HFFc6 (cell line): Measurements from ENCODE around the gene RANBP1. TPM values are rescaled to one million over a fixed set of nuclear protein-coding genes. Genes with fewer than 3 reads are reported as not detected.

Experiments used
- DNase-seq: peaks from one replicate; pipeline ENCODE4 v3.0.0-alpha.2; 2018
- H3K27ac Mint-ChIP-seq: 2 replicates; pipeline ENCODE4 v1.8.0; 2020; ENCODE audit warnings: mild to moderate bottlenecking, mixed read lengths
- H3K27me3 Mint-ChIP-seq: 2 replicates; pipeline ENCODE4 v1.8.0; 2021; ENCODE audit warnings: mild to moderate bottlenecking, moderate library complexity, mixed read lengths; ENCODE audit not compliant: insufficient read depth
- H3K36me3 Mint-ChIP-seq: 2 replicates; pipeline ENCODE4 v1.8.0; 2021; ENCODE audit warnings: low read depth, mixed read lengths
- H3K4me1 Mint-ChIP-seq: 2 replicates; pipeline ENCODE4 v1.8.0; 2020; ENCODE audit warnings: low read depth, mixed read lengths
- H3K4me3 Mint-ChIP-seq: 2 replicates; pipeline ENCODE4 v1.8.0; 2020; ENCODE audit warnings: mild to moderate bottlenecking, moderate library complexity, mixed read lengths
- H3K9me3 Mint-ChIP-seq: 2 replicates; pipeline ENCODE4 v1.8.0; 2020; ENCODE audit warnings: mild to moderate bottlenecking, mixed read lengths
- total RNA-seq, 6 experiments: library from RNA; stranded (reverse); fragmentation: NEBNext Ultra II Directional; extraction: Animal tissue kit (Norgen Biotek cat#: 25700); gene quantifications; 2 replicates in 1 of 6; 3 replicates in 5 of 6; pipeline ENCODE4 v1.2.3, GENCODE V29; 2021
- TF ChIP-seq, protein P1 (sequence below): fragments of 200-600 bp; sonication (generic); IDR thresholded peaks from 2 replicates; pipeline ENCODE4 v1.5.0; 2021; ENCODE audit warnings: antibody characterized with exemption, mild to moderate bottlenecking

The RANBP1 gene
- total RNA-seq, 6 experiments from 2014 or later: 177 to 231 (median 226) TPM

DNA sequence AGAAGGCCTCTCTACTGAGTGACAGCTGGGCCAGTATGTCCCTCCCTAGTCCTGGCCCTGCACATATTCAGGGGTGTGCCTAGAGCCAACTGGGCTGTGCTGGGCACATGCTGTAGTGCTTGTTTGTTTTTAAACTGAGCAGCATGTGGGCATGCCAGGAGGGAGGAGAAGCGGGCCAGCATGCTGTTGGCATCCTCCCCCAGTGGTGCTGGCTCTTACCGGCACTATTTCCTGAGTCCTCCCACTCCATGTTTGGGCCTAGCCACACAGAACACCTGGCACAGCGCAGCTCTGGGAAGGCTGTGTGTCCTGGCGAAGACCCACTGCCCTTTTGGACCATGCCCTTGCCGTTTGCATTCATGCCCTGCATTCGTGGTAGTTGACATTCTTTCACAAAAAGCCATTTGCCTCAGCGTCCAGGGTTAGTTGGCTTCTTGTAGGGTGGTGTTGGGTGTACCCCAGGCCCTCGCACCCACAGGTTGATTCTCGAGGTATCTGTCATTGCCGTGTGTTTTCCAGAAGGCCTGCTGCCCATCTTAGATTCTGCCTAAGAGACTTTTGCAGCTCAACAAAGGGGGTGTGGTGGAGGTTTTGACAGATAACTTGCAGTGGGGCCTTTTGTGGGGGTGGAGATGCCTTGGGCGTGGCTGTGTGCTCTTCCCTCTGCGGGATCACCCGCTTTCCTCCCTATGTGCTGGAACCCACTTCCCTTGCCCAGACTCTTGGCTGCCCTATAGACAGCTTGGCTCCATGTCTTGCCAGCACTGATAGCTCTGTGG is 22.3 kb upstream of the RANBP1 start:
- no peak overlapping the region for H3K4me3 Mint-ChIP-seq
- no peaks in the 10 kb centered on the region for H3K9me3 Mint-ChIP-seq
- TF ChIP-seq, protein P1, sequence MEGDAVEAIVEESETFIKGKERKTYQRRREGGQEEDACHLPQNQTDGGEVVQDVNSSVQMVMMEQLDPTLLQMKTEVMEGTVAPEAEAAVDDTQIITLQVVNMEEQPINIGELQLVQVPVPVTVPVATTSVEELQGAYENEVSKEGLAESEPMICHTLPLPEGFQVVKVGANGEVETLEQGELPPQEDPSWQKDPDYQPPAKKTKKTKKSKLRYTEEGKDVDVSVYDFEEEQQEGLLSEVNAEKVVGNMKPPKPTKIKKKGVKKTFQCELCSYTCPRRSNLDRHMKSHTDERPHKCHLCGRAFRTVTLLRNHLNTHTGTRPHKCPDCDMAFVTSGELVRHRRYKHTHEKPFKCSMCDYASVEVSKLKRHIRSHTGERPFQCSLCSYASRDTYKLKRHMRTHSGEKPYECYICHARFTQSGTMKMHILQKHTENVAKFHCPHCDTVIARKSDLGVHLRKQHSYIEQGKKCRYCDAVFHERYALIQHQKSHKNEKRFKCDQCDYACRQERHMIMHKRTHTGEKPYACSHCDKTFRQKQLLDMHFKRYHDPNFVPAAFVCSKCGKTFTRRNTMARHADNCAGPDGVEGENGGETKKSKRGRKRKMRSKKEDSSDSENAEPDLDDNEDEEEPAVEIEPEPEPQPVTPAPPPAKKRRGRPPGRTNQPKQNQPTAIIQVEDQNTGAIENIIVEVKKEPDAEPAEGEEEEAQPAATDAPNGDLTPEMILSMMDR: no peak
- no peak for DNase-seq
- H3K27ac Mint-ChIP-seq: no peak overlapping the region
- H3K36me3 Mint-ChIP-seq: peaks cover 66% of the 10 kb centered on the region
- no peaks in the 10 kb centered on the region; the same call in 1 of the 2 replicates for H3K27me3 Mint-ChIP-seq
- H3K4me1 Mint-ChIP-seq: peaks cover 19% of the 10 kb centered on the region

- TF ChIP-seq, protein P1: no peak; the same call in 1 of the 2 replicates
- Mint-ChIP-seq H3K4me3 (no peak overlapping the region), H3K27me3 (no peaks in the 10 kb centered on the region; the same call in 1 of the 2 replicates), H3K4me1 (peaks cover 16% of the 10 kb centered on the region), H3K9me3 (no peaks in the 10 kb centered on the region), H3K36me3 (peaks cover 73% of the 10 kb centered on the region), H3K27ac (no peak overlapping the region)
- DNase-seq: no peak
Measured at GRCh38 chr22:20094197-20094807, 21.6 kb upstream of the RANBP1 start.

GRCh38 chr22:20095521-20095920 is 20.4 kb upstream of the RANBP1 start:
- no peaks in the 10 kb centered on the region for H3K9me3 Mint-ChIP-seq
- no peak for DNase-seq
- no peaks in the 10 kb centered on the region; the same call in 1 of the 2 replicates for H3K27me3 Mint-ChIP-seq
- H3K27ac Mint-ChIP-seq: no peak overlapping the region
- TF ChIP-seq, protein P1: no peak
- peaks cover 4% of the 10 kb centered on the region for H3K4me1 Mint-ChIP-seq
- no peak overlapping the region for H3K4me3 Mint-ChIP-seq
- peaks cover 73% of the 10 kb centered on the region for H3K36me3 Mint-ChIP-seq

GRCh38 chr22:20096574-20097420 is 19.1 kb upstream of the RANBP1 start:
- H3K4me1 Mint-ChIP-seq: no peaks in the 10 kb centered on the region
- peaks cover 3% of the 10 kb centered on the region; the same call in 1 of the 2 replicates for H3K27me3 Mint-ChIP-seq
- H3K27ac Mint-ChIP-seq: no peak overlapping the region
- no peaks in the 10 kb centered on the region for H3K9me3 Mint-ChIP-seq
- H3K36me3 Mint-ChIP-seq: peaks cover 65% of the 10 kb centered on the region
- H3K4me3 Mint-ChIP-seq: no peak overlapping the region
- no peak for DNase-seq
- TF ChIP-seq, protein P1: no peak

GRCh38 chr22:20099099-20099711 is 16.7 kb upstream of the RANBP1 start:
- H3K36me3 Mint-ChIP-seq: peaks cover 53% of the 10 kb centered on the region
- H3K27me3 Mint-ChIP-seq: peaks cover 3% of the 10 kb centered on the region; the same call in 1 of the 2 replicates
- no peaks in the 10 kb centered on the region for H3K4me1 Mint-ChIP-seq
- H3K27ac Mint-ChIP-seq: no peak overlapping the region
- H3K9me3 Mint-ChIP-seq: no peaks in the 10 kb centered on the region
- no peak for DNase-seq
- TF ChIP-seq, protein P1: no peak
- no peak overlapping the region for H3K4me3 Mint-ChIP-seq
